Left colon (tissue), 2 donors: ENCODE results near the gene TPX2. TPM values are rescaled to one million over a fixed set of nuclear protein-coding genes. Genes with fewer than 3 reads are reported as not detected.

Source experiments
- ATAC-seq: fragments of 200-7000 bp; cut with Tn5 transposase; one replicate; pipeline ENCODE4 v1.9.1; 2020; ENCODE audit warnings: mild to moderate bottlenecking, moderate library complexity
- DNase-seq, 2 donors: peaks; one replicate each; pipeline ENCODE4 v3.0.0-alpha.2; 2020
- intact Hi-C, 2 donors: fragments of 100-400 bp; cut with DNase I in 1 of 2; cut with micrococcal nuclease in 1 of 2; formaldehyde crosslinking; loops; one replicate each; pipeline versions ENCODE4 v1.11.2 to v1.14.0; 2022; cut with DNase I, micrococcal nuclease
- total RNA-seq, 2 donors: library from RNA; stranded (reverse); fragmentation: NEBNext Ultra II Directional; extraction: Animal tissue kit (Norgen Biotek cat#: 25700); gene quantifications; one replicate each; pipeline ENCODE4 v1.2.1, GENCODE V29; 2021
- donor health status: DM: no; HTN: no; CAD: no.
- donor health status: DM: yes; HTN: yes; CAD: no.

The TPX2 gene
- total RNA-seq, 2 donors from 2014 or later: 7.4 to 15.8 TPM

DNA sequence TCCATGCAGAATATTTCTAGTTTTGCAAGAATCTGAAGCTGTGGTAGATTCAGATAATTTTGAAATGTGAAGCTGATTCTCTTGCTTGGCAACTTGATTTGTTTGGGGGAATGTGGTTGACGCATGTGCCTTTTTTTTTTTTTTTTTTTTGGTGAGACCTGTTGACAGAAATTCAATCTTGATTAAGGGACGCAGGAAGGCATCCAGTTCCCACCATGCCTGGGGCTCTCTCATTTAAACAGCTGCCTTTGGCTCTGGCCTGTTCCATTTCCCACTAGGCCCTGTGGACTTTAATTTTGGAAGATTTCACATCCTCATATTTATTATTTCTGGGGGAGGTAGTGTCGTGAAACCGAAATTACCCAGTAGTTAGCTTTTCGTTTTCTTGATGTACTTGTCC lies 8.6 kb downstream of the TPX2 start:
- intact Hi-C loops: no loop called here
- ATAC-seq (no peak), DNase-seq (no peak)

DNA sequence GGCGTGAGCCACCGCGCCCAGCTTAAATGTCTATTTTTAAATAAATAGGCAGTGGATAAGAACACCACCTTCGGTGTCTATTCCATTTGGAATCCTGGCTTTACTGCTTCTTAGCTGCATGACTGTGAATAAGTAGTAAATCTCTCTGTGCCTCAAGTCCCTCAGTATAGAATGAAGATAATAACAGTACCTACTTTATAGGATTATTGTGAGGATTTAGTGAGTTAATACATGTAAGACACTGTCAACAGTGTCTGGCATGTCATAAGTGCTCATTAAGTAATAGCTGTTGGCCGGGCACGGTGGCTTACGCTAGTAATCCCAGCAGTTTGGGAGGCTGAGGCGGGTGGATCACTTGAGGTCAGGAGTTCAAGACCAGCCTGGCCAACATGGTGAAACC lies 10.1 kb downstream of the TPX2 start:
- intact Hi-C loops: no loop called here
- ATAC-seq (no peak), DNase-seq (no peak)

DNA sequence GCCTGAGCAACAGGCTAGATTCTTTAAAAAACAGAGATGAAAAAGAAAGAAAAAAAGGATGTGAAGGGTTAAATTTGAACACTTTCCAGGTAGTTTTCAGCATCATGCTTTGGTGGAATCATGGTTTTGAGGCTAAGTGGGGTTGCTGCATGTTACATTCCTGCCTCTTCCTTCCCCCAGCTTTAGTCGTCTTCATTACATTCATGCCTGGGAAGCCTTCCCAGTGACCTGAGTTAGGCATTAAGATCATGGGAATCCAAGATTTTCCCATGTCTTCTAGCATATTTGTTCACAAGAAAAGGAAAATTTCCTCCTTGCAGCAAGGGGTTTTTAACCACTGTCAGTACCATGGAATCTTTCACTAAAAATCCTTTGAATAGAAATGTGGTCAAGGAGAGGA lies 12.0 kb downstream of the TPX2 start:
- DNase-seq (no peak), ATAC-seq (no peak)
- intact Hi-C loops: no loop called here

DNA sequence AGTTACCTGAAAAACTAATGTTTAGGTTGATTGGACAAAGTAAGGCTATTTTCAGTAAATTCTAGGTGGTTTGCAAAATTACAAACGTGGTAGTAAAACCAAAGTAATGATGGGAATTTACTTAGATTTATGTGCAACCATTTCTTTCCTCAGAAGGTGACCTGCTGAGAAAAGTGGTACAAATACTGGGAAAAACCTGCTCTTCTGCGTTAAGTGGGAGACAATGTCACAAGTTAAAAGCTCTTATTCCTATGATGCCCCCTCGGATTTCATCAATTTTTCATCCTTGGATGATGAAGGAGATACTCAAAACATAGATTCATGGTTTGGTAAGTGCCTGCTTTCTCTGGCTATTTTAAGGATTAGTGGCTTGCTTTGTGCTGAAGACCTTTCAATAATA lies 18.2 kb downstream of the TPX2 start:
- no peak for DNase-seq
- no peak for ATAC-seq
- intact Hi-C loops: no loop called here

DNA sequence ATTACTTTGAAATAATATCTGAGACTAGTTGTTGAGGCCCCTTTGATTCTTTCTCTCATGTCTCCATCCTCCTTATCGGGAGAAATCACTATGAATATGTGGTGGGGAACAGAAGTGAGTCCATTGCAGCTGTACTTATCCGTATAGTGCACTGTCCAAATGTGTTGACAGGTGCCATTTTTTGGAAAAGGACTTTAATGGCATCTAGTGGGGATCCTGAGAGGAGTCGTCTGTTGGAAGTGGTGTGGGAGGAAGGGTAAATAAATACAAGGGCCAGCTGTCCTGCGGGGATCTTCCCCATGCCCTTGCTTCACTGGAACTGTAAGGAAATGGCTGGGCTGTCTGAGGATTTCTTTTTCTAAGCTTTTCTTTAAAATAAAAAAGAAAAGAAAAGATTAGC lies 19.4 kb downstream of the TPX2 start:
- intact Hi-C loops: no loop called here
- ATAC-seq (no peak), DNase-seq (no peak)

DNA sequence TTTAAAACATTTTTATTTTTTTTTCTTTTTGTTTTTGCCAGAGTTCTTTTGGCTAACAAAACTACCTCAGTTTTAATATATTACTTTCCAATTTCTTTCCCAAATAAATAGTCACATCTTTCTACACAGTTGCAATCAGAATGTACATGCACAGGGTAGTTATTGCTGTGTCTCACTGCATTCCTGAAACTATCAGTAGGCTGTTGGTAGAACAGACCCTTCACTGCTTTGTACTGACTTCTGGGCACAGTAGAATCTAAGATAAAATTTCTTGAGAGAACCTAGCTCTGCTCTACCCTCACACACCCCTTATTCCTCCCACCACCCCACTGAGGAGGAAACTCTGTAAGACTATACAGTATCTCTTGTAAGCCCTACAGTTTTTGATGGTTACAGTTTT lies 19.9 kb downstream of the TPX2 start:
- ATAC-seq (no peak), DNase-seq (no peak)
- intact Hi-C loops: no loop called here

DNA sequence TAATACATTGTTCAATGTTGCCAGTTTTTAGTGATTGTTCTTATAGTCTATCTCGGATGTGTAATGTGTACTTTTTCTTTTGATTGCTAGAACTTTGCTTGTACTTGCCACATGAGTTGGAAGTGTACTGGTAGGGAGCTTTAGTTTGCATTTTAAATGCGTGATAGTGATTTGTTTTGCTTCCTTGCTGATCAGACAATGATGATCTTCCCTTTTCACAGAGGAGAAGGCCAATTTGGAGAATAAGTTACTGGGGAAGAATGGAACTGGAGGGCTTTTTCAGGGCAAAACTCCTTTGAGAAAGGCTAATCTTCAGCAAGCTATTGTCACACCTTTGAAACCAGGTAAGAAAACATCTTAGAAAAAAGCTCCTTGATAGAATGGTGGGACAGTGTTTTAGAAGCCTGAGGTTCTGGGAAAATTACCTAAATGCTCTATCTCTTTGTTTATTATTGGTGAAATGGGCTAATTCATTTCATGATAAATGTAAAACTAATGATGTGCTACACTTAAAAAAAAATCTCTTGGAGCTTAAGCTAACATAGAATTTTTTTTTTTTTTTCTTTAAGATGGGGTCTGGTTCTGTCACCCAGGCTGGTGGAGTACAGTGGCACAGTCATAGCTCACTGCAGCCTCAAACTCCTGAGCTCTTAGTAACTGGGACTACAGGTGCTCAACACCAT lies 20.9 kb downstream of the TPX2 start:
- intact Hi-C loops: no loop called here

DNA sequence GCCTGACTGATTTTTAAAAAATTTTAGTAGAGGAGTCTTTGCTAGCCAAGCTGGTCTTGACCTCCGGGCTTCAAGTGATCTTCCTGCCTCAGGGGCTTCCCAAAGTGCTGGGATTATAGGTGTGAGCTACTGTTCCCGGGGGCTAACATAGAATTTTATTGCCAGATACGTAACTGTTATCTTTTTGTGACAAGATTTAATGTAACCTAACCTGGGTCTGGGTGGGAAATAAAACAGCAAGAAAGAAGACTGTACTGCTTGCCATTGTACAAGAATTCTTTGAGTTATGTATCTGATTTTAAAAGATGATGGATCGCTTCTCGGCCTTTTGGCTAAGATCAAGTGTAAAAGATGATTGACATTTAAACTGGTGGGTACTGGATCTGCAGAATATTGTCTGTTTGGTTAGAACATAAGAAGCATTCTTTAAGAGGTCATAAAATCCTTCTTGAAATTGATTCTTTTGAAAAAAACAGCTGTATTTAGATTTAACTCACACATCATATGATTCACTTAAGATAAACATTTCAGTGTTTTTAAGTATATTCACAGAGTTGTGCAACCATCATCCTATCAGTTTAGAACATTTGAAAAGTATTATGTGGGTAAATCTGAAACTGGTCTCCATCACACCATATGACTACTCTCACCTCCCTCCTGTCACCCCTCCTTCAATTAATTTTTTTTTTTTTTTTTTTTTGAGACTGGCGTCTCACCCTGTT lies 21.6 kb downstream of the TPX2 start:
- no peak for ATAC-seq
- no peak for DNase-seq
- intact Hi-C loops: no loop called here

More for the DNA sequence above, 20.9 kb downstream of the TPX2 start:
- ATAC-seq (peak; percentile 47), DNase-seq (no peak)

DNA sequence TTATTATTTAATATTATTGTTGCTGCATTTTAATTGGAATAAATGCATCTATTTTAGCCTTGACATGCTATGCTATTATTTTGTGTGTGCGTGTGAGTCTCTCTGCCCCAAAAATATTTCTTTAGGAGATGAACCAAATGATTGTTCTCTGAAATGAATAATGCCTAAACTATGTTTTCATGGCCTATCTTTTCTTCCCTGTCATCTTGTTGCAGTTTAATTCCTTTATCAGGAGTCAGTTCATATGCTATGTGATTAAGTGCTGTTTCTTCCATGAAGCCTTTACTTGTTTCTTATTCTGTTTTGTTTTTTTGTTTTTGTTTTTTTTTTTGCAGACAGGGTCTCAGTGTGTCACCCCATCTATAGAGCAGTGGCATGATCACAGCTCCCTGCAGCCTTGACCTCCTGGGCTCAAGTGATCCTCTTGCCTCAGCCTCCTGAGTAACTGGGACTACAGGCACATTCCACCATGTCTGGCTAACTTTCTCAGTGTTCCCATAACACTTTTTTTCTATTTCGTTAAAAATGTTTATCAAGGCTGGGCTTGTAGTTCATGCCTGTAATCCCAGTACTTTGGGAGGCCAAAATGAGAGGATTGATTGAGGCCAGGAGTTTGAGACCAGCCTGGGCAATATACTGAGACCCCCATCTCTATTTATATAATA lies 25.7 kb downstream of the TPX2 start:
- ATAC-seq: no peak
- intact Hi-C loops: no loop called here
- DNase-seq: no peak

DNA sequence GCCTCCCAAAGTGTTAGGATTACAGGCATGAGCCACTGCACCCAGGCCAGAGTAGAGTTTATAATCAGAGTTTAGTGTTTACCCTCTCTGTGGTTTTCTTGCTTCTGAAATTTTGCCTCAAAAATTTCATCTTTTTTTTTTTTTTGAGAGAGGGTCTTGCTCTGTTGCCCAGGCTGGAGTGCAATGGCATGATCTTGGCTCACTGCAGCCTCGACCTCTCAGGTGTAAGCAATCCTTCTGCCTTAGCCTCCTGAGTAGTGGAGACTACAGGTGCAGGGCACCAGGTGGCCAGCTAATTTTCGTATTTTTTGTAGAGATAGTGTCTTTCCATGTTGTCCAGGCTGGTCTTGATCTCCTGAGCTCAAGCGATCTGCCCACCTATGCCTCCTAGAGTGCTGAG lies 28.7 kb downstream of the TPX2 start:
- no peak for ATAC-seq
- DNase-seq: no peak
- intact Hi-C loops: no loop called here

DNA sequence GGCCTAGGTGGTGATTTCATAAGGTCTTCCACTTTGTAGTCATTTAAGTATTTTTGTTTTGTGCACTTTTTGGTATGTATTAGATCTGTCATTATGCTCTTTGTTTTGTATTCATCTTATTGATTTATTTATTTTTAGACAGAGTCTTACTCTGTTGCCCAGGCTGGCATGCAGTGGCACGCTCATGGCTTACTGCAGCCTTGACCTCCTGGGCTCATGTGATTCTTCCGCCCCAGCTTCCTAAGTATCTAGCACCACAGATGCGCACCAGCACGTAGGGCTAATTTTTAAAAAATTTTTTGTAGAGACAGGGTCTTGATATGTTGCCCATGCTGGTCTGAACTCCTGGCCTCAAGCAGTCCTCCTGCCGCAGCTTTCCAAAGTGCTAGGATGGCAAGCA lies 30.6 kb downstream of the TPX2 start:
- no peak for DNase-seq
- intact Hi-C loops: no loop called here
- ATAC-seq: no peak

DNA sequence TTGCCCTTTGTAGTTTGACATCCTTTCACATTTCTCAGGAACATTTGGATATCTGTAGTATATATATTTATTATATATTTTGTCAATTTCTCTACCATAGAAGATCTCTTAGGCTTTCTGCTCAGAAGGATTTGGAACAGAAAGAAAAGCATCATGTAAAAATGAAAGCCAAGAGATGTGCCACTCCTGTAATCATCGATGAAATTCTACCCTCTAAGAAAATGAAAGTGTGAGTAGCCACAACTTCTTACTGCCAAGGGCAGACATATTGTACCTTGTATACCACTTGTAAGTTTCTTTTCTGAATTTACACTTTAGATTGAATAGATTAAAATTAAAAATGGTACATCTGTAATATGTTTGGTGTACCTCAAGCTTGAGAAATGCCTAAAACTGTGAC lies 31.2 kb downstream of the TPX2 start:
- DNase-seq (no peak), ATAC-seq (no peak)
- intact Hi-C loops: no loop called here

DNA sequence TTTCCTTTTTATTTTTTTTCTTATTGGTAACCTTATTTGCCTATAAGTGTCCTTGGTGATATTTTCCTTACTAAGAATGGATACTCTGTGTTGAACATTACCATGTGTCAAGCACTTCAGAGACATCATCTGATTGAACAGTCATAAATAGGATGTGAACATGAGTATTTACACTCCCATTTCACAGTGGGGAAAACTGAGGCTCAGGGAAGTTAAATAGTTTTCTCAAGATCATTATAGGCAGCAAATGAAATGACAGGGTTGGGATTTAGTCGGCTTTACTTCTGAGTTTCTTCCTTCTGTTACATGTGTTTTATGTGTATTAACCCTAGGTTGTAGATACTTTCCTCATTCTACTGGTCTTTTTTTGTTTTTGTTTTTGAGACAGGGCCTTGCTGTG lies 35.3 kb downstream of the TPX2 start:
- intact Hi-C loops: no loop called here
- DNase-seq (no peak), ATAC-seq (no peak)

DNA sequence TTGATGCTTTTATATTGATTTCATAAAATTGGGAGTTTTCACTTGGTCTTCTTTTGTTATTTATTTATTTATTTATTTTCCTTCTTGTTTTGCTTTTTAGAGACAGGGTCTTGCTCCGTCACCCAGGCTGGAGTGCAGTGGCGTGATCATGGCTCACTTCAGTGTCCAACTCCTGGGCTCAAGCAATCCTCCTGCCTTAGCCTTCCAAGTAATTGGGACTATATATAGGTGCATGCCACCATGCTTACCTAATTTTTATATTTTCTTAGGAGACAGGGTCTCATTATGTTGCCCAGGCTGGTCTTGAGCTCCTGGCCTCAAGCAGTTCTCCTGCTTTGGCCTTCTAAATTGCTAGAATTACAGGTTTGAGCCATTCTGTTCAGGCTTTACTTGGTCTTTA lies 41.7 kb downstream of the TPX2 start:
- ATAC-seq: no peak
- no peak for DNase-seq
- intact Hi-C loops: no loop called here

DNA sequence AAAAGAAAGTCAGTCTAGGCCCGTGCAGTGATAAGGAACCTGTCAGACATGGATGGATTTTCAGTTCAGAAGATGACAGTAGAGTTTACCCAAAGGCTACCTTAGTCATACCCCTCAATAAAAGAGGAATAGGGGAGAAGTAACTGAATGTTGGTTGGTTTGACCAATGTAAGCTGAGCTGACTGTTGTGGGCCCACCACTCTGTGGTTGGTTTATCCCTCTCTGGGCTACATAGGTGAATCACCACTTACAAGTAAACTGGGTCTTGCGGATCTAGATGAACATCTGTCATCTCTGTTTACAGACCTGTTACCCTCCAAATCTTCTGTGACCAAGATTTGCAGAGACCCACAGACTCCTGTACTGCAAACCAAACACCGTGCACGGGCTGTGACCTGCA lies 42.9 kb downstream of the TPX2 start:
- intact Hi-C loops: no loop called here
- ATAC-seq (no peak), DNase-seq (no peak)

DNA sequence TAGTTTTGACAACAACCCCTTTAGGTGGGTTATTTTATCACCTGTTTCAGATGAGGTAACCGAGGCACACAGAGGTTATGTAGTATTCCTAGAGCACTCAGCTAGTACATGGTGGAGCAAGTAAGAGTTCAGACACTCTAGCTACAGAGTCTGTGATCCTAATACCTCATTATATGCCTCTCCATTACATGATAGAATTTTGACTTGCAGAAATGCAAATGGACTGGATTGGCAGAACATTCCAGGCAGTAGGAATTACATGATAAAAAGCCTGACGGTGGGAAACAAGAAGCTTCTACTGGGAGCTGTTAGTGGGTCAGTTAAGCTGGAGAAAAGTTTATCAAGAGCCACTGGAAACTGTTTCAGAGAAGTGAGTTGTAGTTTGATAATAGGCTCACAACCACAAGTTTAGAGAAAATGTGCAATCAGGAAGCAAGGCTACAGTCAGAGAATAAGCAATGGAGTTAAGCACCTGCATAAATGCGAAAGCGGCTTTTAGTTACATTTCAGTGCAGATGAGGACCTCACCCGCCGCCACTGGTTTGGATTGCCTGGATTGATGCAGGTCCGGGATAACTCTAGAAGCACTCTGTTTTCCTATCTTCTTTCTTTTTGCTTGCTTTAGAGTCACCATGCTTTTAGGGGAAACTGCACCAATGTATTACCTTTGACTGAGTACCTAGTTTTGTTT lies 45.4 kb downstream of the TPX2 start:
- intact Hi-C loops: no loop called here
- ATAC-seq: no peak
- DNase-seq: no peak

DNA sequence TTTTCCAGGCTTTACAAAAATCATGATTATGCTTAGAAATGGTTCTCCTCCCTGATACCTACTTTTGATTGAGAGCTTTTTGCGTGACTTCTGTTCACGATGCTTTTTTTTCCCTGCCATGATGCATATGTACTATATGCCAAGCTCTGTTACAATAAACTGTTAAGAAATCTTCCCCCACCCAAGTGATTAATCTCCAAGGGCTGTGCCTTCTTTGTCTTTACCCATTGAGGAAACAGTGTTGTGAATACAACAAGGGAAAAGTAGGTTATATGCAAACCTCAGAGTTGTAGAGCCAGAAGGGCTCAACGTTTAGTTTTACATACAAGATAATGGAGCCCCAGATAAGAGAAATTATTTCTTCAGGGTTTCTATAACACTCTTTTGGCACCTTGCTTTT lies 46.0 kb downstream of the TPX2 start:
- intact Hi-C loops: no loop called here
- no peak for ATAC-seq
- DNase-seq: no peak

DNA sequence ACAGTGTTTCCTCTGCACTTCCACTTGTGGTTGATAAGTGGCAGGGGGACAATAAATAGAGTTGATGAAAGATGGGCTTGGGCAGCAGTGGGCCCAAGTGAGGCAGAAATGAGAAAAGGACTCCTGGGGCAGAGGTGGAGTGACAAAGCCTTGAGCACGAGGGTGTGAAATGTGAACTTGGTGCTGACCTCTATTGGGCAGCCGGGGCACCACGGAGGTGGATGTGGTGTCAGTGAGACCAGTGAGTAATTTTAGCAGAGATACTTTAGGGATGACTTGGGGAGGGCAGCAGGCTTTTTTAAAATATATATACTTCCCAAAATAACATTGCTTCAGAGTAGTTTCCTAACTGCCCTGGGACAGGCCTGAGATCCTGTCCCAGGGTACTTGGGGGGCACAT lies 49.5 kb downstream of the TPX2 start:
- ATAC-seq: no peak
- intact Hi-C loops: no loop called here
- no peak for DNase-seq

DNA sequence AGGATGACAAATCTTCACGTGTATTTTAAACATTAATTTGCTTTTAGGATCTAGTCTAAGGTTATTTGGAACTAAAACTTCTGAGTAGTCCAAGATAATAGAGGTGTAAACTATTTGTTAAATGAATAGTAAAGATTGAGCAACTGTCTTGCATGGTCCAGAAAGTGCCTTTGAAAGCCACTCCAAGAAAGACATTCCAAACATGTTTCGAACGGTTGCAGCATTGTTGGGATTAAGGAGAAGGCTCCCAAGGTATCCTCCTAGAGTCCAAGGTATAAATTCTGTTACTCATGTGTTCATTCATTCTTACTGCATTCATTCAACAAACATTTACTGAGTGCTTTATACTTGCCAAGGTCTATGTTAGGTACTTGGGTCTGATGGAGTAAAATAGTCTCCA lies 51.3 kb downstream of the TPX2 start:
- DNase-seq (no peak), ATAC-seq (no peak)
- intact Hi-C loops: no loop called here

DNA sequence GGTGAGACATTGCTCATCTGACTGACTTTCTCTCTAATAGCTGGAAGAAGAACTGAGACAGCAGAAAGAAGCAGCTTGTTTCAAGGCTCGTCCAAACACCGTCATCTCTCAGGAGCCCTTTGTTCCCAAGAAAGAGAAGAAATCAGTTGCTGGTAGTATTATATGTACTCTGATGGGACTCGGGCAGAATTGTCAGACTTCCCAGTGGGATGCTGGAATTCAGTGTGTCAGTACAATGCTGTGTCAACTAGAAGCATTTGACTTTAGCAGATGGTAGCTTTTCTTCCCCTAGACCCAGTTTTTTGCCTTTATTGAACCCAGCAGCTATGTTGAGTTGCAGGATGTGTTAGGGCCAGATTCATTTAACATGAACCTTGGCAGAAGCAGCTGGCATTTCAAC lies 58.3 kb downstream of the TPX2 start:
- DNase-seq: no peak
- no peak for ATAC-seq
- intact Hi-C loops: no loop called here
